ENCODE data around the gene WFIKKN1. TPM values are rescaled to one million over a fixed set of nuclear protein-coding genes. Genes with fewer than 3 reads are reported as not detected.
"Not testable (repeated sequence)": the region's sequence is repeated elsewhere in the genome, so short reads cannot be mapped to it uniquely, and the experiment has no call there.

Gene WFIKKN1
- total RNA-seq, 1 experiment from 2014 or later: not detected

GRCh38 chr16:591892-592517 is 38.8 kb upstream of the WFIKKN1 start:
- peak overlapping the region; percentile 36; the same call in 1 of the 2 replicates for H3K9ac ChIP-seq (ENCODE audit: low read length)

DNA sequence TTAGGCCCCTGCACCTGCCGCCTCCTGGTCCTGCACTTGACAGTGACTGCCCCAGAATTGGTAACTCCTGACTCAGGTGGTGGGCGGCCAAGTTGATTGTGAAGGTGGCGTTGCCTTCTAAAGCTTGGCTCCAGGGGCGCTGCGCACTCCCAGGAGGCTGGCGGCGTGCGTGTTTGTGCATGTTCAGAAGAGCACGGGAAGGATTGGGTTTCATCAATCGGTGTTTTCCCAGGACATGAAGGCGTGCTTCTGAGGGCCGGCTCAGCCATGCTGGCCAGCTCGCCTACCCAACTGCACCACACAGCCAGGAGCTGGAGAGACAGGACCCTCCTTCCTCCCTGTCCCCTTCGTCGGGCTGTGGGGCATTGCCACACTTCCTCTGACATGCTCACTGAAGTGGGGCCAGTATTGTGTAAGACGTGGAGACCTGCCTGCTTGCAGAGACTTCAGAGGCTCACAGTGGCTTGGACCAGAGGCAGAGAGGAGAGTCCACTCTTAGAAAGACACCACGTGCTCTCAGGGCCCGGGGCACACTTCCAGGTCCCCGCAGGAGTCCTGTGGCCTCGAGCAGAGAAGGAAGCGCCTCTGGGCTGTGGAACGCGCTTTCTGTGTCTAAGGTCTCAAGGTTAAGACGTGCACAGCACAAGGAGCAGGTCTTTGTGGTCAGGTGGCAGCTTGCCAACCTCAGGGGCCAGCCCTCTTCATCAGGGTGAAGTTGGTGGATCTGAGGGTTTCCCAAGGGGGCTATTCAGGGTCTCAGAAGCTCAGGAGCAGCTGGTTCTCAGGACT is 38.1 kb upstream of the WFIKKN1 start:
- Histone ChIP-seq H3K9me3 (ENCODE audit: low read length) (no peaks in the 10 kb centered on the region), H4K20me1 (ENCODE audit: insufficient read depth, low read depth, low read length) (peaks cover 40% of the 10 kb centered on the region), H3K36me3 (ENCODE audit: insufficient read depth, low read length) (no peaks in the 10 kb centered on the region), H3K9me2 (replicated peaks; ENCODE audit: insufficient read depth, low read length) (no peaks in the 10 kb centered on the region), H3K9ac (ENCODE audit: low read length) (peak overlapping the region; percentile 11; the same call in 1 of the 2 replicates), H3K27me3 (ENCODE audit: low read length) (no peaks in the 10 kb centered on the region), H2AFZ (ENCODE audit: low read length) (no peak overlapping the region), H3K79me2 (ENCODE audit: low read length) (peaks cover 22% of the 10 kb centered on the region), H3K4me2 (ENCODE audit: low read depth, low read length, poor library complexity, severe bottlenecking) (peak overlapping the region; percentile 24), H3K27ac (ENCODE audit: low read length) (no peak overlapping the region), H3K4me1 (ENCODE audit: low read length) (peaks cover 39% of the 10 kb centered on the region), H3K4me3 (ENCODE audit: low read length) (no peak overlapping the region)
- no peak for DNase-seq

More at GRCh38 chr16:591892-592517, 38.8 kb upstream of the WFIKKN1 start:
- peaks cover 45% of the 10 kb centered on the region for H3K4me1 ChIP-seq (ENCODE audit: low read length)
- H3K9me2 ChIP-seq (replicated peaks; ENCODE audit: insufficient read depth, low read length): no peaks in the 10 kb centered on the region
- H3K4me3 ChIP-seq (ENCODE audit: low read length): no peak overlapping the region
- no peaks in the 10 kb centered on the region for H3K27me3 ChIP-seq (ENCODE audit: low read length)
- no peak overlapping the region for H3K4me2 ChIP-seq (ENCODE audit: low read depth, low read length, poor library complexity, severe bottlenecking)
- H4K20me1 ChIP-seq (ENCODE audit: insufficient read depth, low read depth, low read length): peaks cover 40% of the 10 kb centered on the region
- peaks cover 22% of the 10 kb centered on the region for H3K79me2 ChIP-seq (ENCODE audit: low read length)
- peak; percentile 27 for DNase-seq
- H3K9me3 ChIP-seq (ENCODE audit: low read length): no peaks in the 10 kb centered on the region
- no peaks in the 10 kb centered on the region for H3K36me3 ChIP-seq (ENCODE audit: insufficient read depth, low read length)
- no peak overlapping the region for H2AFZ ChIP-seq (ENCODE audit: low read length)
- H3K27ac ChIP-seq (ENCODE audit: low read length): no peak overlapping the region

DNA sequence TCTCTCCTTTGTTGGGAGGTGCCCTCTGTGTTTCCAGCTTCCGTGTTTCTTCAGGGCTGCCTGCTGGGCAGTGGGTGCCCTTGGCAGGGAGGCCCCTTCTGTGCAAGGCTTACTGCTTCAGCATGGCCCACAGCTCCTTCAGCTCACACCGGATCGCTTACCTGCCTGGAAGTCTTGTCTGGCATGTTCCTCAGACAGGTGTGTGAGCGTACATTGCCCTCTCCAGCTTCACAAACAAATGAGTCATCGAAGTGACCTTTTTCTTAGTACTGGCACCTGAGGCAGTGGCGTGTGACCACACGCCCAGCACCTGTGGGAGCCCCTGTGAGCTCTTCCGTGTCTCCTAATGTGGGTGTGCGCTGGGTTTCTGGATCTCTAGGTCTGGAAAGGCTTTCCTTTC is 37.4 kb upstream of the WFIKKN1 start:
- Histone ChIP-seq H3K4me1 (ENCODE audit: low read length) (peaks cover 33% of the 10 kb centered on the region), H3K9ac (ENCODE audit: low read length) (peak overlapping the region; percentile 11; the same call in 1 of the 2 replicates), H3K9me3 (ENCODE audit: low read length) (no peaks in the 10 kb centered on the region)

DNA sequence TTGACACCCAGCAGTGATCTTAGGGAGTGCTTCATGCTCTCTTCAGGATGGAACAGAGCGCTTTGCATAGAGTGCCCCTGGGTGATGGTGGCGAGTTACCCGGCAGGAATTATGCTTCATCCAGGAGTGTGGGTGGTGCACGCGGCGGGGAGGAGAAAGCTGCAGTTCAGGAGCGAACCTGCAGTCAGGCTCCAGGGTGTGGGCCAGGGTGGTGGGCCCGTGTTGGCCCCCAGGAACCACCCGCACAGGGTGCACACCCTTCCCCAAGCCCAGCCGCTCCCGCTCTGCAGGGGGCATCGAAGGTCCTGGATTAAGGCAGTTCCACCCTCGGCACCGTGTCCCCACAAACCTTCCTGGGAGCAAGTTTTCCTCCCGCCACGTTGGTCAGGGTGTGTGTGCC is 37.0 kb upstream of the WFIKKN1 start:
- Histone ChIP-seq H3K4me1 (ENCODE audit: low read length) (peaks cover 33% of the 10 kb centered on the region), H2AFZ (ENCODE audit: low read length) (no peak overlapping the region), H3K36me3 (ENCODE audit: insufficient read depth, low read length) (no peaks in the 10 kb centered on the region), H3K79me2 (ENCODE audit: low read length) (peaks cover 16% of the 10 kb centered on the region), H3K4me3 (ENCODE audit: low read length) (no peak overlapping the region), H3K27ac (ENCODE audit: low read length) (no peak overlapping the region), H3K9me3 (ENCODE audit: low read length) (no peaks in the 10 kb centered on the region), H3K27me3 (ENCODE audit: low read length) (no peaks in the 10 kb centered on the region), H4K20me1 (ENCODE audit: insufficient read depth, low read depth, low read length) (peaks cover 40% of the 10 kb centered on the region), H3K4me2 (ENCODE audit: low read depth, low read length, poor library complexity, severe bottlenecking) (peak overlapping the region; percentile 24), H3K9me2 (replicated peaks; ENCODE audit: insufficient read depth, low read length) (no peaks in the 10 kb centered on the region), H3K9ac (ENCODE audit: low read length) (peak overlapping the region; percentile 11; the same call in 1 of the 2 replicates)
- peak; percentile 27 for DNase-seq

More for the DNA sequence above, 37.4 kb upstream of the WFIKKN1 start:
- Histone ChIP-seq H3K79me2 (ENCODE audit: low read length) (peaks cover 16% of the 10 kb centered on the region), H3K27me3 (ENCODE audit: low read length) (no peaks in the 10 kb centered on the region), H3K4me2 (ENCODE audit: low read depth, low read length, poor library complexity, severe bottlenecking) (peak overlapping the region; percentile 24), H3K9me2 (replicated peaks; ENCODE audit: insufficient read depth, low read length) (no peaks in the 10 kb centered on the region), H3K27ac (ENCODE audit: low read length) (no peak overlapping the region), H3K4me3 (ENCODE audit: low read length) (no peak overlapping the region), H3K36me3 (ENCODE audit: insufficient read depth, low read length) (no peaks in the 10 kb centered on the region), H4K20me1 (ENCODE audit: insufficient read depth, low read depth, low read length) (peaks cover 40% of the 10 kb centered on the region), H2AFZ (ENCODE audit: low read length) (no peak overlapping the region)
- no peak for DNase-seq

- Histone ChIP-seq H3K4me1 (ENCODE audit: low read length) (peaks cover 36% of the 10 kb centered on the region), H3K9me2 (replicated peaks; ENCODE audit: insufficient read depth, low read length) (no peaks in the 10 kb centered on the region), H3K9ac (ENCODE audit: low read length) (no peak overlapping the region), H3K9me3 (ENCODE audit: low read length) (no peaks in the 10 kb centered on the region), H3K36me3 (ENCODE audit: insufficient read depth, low read length) (0 out of 2 replicates have a peak, but pooled peaks cover 2% of the 10 kb centered on the region), H3K79me2 (ENCODE audit: low read length) (peaks cover 16% of the 10 kb centered on the region), H4K20me1 (ENCODE audit: insufficient read depth, low read depth, low read length) (peaks cover 42% of the 10 kb centered on the region), H3K27me3 (ENCODE audit: low read length) (no peaks in the 10 kb centered on the region), H3K27ac (ENCODE audit: low read length) (no peak overlapping the region), H3K4me2 (ENCODE audit: low read depth, low read length, poor library complexity, severe bottlenecking) (no peak overlapping the region), H3K4me3 (ENCODE audit: low read length) (no peak overlapping the region), H2AFZ (ENCODE audit: low read length) (no peak overlapping the region)
- DNase-seq: peak; percentile 26
Observed at GRCh38 chr16:595094-595528, 35.7 kb upstream of the WFIKKN1 start.

DNA sequence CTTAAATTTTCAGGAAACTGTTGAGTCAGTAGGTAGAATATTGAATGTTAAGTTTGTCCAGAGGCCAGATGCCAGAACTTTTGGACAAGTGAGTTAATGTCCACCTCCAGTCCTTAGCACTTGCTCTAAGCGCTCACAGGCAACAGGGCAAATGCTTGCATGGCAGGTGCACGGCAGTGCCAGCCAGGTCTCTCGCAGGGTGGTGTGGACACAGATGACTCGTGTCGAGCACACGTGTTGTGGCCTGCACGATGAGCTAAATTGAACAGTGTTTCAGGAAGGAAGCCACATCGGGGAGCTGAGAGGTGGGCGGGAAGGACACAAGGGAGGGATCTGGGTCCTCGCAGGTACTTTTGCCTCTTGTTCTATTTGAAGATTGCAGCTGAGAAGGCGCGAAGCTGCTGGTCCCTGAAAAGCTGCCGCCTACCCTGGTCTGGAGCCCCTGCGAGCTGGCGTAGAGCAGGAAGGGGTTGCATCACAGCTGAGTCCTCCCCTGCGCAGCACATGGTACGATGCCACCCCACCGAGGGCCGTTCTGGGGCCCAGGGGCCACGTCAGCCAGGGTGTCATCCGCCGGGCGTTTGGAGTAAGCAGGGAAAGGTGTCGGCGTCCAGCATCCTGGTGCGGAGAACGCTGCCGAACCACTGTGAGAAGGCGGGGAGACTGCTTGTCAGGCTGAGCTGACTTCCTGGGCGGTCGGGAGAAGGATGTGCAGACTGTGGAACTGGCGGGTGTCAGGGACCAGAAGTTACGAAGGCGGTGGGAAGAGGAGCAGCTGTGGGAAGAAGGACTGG is 34.6 kb upstream of the WFIKKN1 start:
- H4K20me1 ChIP-seq (ENCODE audit: insufficient read depth, low read depth, low read length): peaks cover 34% of the 10 kb centered on the region
- H3K9me2 ChIP-seq (replicated peaks; ENCODE audit: insufficient read depth, low read length): no peaks in the 10 kb centered on the region
- H3K36me3 ChIP-seq (ENCODE audit: insufficient read depth, low read length): 0 out of 2 replicates have a peak, but pooled peaks cover 2% of the 10 kb centered on the region
- no peaks in the 10 kb centered on the region for H3K27me3 ChIP-seq (ENCODE audit: low read length)
- H3K9me3 ChIP-seq (ENCODE audit: low read length): no peaks in the 10 kb centered on the region
- H3K4me2 ChIP-seq (ENCODE audit: low read depth, low read length, poor library complexity, severe bottlenecking): no peak overlapping the region
- peaks cover 33% of the 10 kb centered on the region for H3K4me1 ChIP-seq (ENCODE audit: low read length)
- H3K27ac ChIP-seq (ENCODE audit: low read length): no peak overlapping the region
- no peak overlapping the region for H2AFZ ChIP-seq (ENCODE audit: low read length)
- peaks cover 16% of the 10 kb centered on the region for H3K79me2 ChIP-seq (ENCODE audit: low read length)
- H3K9ac ChIP-seq (ENCODE audit: low read length): no peak overlapping the region
- no peak overlapping the region for H3K4me3 ChIP-seq (ENCODE audit: low read length)
- DNase-seq: no peak

DNA sequence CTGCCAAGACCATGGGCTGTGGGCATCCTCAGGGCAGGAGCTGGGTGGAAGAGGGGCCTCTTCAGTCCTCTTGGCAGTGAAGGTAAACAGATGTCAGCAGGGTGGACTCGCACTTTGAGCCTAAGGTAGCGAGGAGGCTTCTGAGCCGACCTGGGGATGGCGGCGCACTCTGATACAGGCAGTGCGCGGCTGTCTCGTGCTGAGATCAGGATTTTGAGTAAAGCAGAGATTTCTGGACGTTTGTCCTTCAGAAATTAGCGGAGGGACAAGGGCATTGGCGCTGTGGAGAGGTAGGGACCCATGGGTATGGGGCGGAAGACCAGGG is 34.1 kb upstream of the WFIKKN1 start:
- H3K79me2 ChIP-seq (ENCODE audit: low read length): peaks cover 16% of the 10 kb centered on the region
- H3K27me3 ChIP-seq (ENCODE audit: low read length): no peaks in the 10 kb centered on the region
- H3K4me2 ChIP-seq (ENCODE audit: low read depth, low read length, poor library complexity, severe bottlenecking): no peak overlapping the region
- H3K4me1 ChIP-seq (ENCODE audit: low read length): peaks cover 31% of the 10 kb centered on the region
- 0 out of 2 replicates have a peak, but pooled peaks cover 2% of the 10 kb centered on the region for H3K36me3 ChIP-seq (ENCODE audit: insufficient read depth, low read length)
- H3K9me3 ChIP-seq (ENCODE audit: low read length): no peaks in the 10 kb centered on the region
- no peak overlapping the region for H3K27ac ChIP-seq (ENCODE audit: low read length)
- no peak overlapping the region for H3K4me3 ChIP-seq (ENCODE audit: low read length)
- no peak overlapping the region for H2AFZ ChIP-seq (ENCODE audit: low read length)
- H4K20me1 ChIP-seq (ENCODE audit: insufficient read depth, low read depth, low read length): peaks cover 30% of the 10 kb centered on the region
- no peak for DNase-seq
- no peak overlapping the region for H3K9ac ChIP-seq (ENCODE audit: low read length)
- no peaks in the 10 kb centered on the region for H3K9me2 ChIP-seq (replicated peaks; ENCODE audit: insufficient read depth, low read length)

GRCh38 chr16:597655-598054 is 33.1 kb upstream of the WFIKKN1 start:
- H3K36me3 ChIP-seq (ENCODE audit: insufficient read depth, low read length); H3K9ac ChIP-seq (ENCODE audit: low read length); H2AFZ ChIP-seq (ENCODE audit: low read length); H3K9me3 ChIP-seq (ENCODE audit: low read length); H3K27me3 ChIP-seq (ENCODE audit: low read length); H3K4me3 ChIP-seq (ENCODE audit: low read length); H3K4me2 ChIP-seq (ENCODE audit: low read depth, low read length, poor library complexity, severe bottlenecking); H3K9me2 ChIP-seq (replicated peaks; ENCODE audit: insufficient read depth, low read length); H3K27ac ChIP-seq (ENCODE audit: low read length): not testable (repeated sequence)
- Histone ChIP-seq H3K4me1 (ENCODE audit: low read length) (peaks cover 21% of the 10 kb centered on the region), H3K79me2 (ENCODE audit: low read length) (peaks cover 16% of the 10 kb centered on the region), H4K20me1 (ENCODE audit: insufficient read depth, low read depth, low read length) (peaks cover 20% of the 10 kb centered on the region)
- DNase-seq: peak; percentile 15

All from Karpas-422 (cell line).